GM19452 (cell line): ENCODE measurements around the gene ETV6.

Experiments
- ATAC-seq: cut with Tn5 transposase; IDR thresholded peaks from one replicate; pipeline ENCODE4 v1.9.1; 2021; ENCODE audit not compliant: unreplicated experiment

ETV6 gene

DNA sequence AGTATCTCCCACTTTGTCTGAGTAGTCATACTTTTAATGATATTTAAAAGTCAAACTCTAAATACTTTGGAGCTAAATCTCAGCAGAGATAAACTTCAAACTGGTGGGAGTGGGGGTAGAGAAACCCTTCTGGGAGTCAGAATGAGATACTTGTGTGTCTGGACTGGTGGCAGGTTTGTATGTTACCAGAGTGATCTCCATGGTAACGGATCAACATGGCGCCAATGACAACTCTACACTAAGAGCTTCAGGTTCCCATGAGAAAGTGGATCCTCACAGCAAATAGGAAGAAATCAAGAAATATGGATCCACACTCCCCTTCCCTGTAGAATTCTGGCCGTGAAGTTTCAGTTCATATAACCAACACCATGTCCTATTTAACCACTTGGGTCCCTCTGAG is 121.9 kb downstream of the ETV6 start:
- no peak for ATAC-seq

DNA sequence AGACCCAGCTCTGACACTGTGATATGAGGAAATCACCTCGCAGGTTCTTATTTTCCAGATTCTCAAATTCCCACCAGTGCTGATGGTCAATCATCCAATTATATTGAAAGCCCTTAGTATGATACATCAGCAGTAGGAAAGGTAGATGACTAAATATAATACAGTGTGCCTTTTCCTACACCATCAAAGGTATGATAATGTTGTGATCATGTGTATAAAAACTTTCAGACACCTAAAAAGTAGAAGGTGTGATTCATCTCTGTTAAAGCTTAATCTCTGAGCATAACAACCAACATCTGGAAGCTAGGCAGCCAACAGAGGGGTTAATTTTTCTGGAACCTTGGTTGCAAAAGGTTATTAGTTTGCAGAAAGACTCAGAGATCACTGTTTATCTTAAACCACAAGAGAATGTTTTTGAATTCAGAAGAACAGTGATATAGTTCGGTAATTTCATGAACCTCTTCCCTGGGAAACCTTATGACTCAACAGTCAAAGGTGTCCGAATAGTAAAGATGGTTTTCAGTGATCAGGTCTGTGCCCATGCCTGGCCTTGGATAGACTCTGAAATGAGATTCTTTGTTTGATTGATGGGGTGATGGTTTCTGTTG is 122.5 kb downstream of the ETV6 start:
- no peak for ATAC-seq

DNA sequence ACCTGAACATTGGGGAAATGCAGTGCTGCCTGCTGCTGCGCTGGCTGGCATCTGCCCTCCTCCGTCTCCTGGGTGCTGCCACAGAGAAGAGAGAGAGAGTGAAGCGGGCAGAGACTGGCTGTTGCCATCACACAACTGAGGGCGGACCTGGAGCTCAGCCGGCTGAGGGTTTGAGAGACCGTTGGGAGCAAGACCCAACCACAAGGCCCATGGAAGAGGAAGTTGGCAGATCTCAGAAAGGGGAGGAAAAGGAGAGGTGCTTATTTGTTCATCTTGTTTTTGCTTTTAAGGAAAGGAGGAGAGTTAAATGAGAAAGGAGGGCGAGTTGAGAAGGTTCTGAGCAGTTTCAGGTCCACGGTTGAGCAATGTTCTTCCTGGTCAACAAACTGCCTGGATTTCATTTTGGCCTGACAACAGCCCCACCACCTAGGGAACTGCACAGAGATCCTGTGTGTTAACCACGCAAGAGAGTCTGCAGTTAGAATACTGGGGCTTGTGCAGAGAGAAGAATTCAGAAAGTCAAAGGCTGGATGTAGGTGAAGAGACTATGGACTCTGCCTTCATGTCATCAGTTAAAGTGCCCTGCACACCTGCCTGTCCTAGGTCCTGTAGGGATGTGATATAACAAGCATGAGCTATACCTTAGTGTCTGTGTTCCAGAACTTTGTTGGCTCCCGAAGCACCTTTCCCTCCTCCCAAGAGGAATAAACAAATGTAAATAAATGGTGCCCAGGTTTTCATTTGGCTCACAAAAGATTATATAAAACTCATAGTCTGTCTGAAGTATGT is 124.6 kb downstream of the ETV6 start:
- ATAC-seq: no peak

- ATAC-seq: no peak
Observed at GRCh38 chr12:11774821-11775220, 125.3 kb downstream of the ETV6 start.

DNA sequence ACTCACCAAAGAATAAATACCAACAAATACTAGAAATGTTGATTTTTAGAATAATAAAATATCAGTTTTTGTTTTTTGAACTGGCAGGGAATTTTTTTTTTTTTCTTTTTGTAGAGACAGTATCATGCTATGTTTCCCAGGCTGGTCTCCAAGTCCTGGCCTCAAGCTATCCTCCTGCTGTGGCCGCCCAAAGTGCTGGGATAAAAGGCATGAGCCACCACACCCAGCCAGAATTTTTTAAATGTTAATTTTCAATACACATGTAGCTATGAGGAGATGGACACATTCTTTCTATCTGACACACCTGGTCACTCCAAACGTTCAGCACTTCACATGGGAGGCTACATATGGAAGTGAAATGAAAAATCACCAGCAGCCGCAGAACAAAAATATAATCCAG is 126.8 kb downstream of the ETV6 start:
- no peak for ATAC-seq

GRCh38 chr12:11777451-11777850 is 128.0 kb downstream of the ETV6 start:
- no peak for ATAC-seq

DNA sequence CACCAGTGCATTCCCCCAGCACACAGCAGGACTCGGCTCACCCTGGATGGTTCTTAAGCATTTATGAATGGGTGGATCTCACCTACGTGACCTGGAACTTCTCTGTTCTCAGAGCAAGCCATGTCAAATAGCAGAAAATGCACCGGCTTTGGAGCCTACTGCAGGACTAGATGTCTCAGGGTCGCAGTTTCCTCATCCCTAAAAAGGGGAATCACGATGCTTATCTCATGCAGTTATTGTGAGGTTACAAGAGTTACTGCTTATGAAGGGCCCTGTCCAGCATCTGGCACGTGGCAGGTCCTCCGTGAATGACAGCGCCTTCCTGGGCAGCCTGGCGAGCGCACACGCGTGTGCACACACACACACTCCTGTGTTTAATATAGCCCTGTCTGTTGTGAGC is 128.5 kb downstream of the ETV6 start:
- no peak for ATAC-seq

DNA sequence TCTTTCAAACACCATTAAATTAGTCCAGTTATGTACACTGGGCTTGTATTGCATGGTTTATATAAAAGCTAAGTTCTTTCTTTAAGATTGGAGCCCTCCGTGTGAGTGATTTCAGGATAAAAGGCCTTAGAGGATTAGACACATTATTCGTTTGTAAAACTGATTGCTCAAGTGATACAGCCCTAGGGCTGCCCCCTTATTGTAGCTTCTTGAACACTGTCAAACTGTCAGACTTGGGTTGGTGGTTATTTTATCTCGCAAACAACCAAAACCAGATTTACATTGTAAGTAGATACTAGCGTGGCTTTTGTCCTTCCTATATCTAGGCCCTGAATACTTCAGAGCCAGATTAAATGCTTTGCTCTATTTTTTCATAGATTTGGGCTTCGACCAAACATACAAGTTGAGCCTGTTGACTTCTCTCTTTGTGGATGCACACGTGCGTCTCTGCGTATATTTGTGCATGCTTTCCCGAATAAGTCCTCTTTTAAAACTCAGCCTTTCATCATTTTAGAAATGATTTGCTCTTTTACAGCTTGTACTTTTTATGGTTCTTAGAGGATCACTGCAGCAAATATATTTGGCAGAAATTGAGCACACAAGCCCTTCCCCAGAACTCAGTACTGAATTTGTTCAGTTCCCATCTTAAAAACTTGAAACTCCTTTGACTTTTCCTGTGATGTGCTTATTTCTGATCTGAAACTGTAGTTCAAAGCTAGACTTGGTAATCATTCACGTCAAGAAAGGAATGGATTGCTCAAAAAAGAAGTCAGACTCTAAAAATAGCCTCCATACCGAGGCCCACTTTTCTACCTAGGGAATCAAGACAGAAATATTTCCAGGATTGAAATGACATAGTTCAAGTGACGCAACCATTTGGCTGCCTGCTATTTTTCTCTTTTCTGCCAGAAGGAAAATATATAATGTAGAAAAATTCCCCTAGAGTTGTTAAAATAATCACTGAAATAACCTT is 129.5 kb downstream of the ETV6 start:
- ATAC-seq: no peak

DNA sequence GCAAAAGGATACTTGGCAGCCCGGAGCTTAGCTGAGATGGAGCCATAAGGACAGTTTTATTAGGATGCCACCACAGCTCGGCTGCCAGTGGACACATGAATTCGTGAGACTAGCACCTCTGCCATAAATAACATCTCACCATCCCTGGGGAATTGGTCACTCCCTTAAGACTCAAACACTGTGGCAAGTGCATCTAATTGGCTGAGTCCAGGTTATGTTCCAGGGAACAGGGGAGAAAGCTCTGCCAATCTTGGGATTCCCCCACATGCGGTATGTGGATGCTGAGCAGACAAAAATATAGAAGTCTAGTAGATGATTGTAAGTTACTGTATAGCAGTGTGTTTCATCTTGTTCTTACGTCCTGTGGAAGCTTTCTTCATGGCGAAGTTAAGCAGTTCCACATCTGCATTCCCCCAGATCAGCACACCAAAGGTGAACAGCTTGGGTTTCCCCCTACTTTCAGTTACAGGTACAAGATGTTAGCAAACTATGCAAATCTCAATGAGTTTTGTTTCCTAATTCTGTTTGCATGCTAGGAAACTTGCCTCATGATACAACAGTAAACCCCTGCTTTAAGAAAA is 131.1 kb downstream of the ETV6 start:
- peak; percentile 80 for ATAC-seq

DNA sequence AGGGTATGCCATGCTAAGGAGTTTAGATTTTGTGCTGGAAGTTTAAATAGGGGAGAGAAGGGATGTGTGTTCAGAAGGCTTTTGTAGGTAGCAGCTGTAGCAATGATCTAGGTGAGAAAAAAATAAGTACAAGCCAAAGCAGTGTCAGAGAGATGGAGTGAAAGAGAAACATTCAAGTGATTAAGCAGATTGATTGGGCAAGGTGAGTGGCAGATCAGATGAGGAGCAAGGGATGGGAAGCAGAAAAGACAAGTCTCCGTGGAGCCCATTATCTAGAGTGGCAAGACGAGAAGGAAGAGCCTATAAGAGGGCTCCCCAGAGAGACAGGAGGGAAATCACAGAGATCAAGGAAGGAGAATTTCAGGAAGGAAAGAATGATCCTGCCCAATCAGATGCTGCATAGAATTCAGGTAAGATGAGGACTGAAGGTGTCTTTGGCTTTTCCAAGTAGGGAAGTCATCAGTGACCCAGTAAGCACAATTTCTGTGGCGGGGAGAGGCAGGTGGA is 133.5 kb downstream of the ETV6 start:
- no peak for ATAC-seq

- ATAC-seq: no peak
Observed at GRCh38 chr12:11785712-11786111, 136.2 kb downstream of the ETV6 start.

GRCh38 chr12:11786638-11787365 is 137.3 kb downstream of the ETV6 start:
- no peak for ATAC-seq

GRCh38 chr12:11787437-11787836 is 138.0 kb downstream of the ETV6 start:
- no peak for ATAC-seq

GRCh38 chr12:11787933-11788849 is 138.7 kb downstream of the ETV6 start:
- ATAC-seq: no peak

GRCh38 chr12:11793921-11794710 is 144.6 kb downstream of the ETV6 start:
- no peak for ATAC-seq

GRCh38 chr12:11794751-11795150 is 145.3 kb downstream of the ETV6 start:
- no peak for ATAC-seq

DNA sequence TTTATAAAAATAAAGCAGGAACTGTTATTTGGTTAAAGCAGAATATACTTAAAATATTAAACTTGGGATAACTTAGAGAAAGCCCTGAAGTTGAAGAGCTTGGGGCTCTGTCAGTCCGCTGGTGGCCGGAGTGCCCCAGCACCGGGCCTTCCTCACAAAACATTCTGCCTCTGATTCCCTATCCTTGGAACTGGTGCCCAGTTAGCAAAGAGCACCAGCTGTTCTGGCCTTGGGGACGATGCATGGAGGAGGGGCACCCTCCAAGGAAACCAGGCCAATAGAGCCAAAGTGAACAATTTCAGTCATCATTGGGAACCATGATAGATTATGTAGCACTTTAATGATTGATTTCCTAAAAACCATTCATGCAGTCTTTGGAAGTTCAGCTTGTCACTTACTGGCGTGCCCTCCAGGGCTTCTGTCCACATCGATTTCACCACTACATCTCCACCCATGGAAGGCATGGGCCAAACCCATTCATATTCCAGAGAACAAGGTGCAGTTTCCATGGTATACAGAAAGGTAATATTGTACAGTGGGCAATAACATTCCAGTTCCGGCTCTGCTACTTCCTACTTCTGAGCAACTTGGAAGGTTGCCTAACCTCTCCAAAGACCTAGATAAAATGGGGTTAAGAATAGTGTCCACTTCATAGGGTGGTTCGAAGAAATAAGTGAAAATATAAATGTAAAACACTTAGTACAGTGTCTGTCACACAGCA is 145.9 kb downstream of the ETV6 start:
- ATAC-seq: no peak

DNA sequence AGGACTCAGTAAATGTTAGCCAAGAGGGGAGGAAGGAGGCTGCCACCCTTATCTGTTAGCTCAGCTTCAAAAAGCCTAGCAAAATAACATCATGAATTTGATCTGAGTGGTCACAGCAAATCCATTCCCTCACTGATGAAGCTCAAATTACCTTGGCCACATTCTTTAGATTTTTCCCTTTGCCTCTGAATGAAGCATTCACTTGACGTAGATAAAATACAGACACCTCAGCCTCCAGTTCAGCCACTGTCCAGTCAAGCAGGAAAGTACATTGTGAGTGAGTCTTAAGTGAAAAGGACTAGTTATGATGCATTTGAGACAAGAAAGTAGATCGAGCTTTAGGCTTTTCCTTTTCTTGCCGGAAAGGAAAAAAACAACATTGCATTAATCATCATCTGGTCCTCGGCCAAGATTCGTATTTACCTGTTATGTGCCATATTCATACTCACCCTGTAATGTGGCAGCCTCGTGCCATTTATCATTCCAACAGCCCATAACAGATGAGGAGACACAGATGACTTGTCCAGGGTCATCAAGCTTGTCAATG is 146.5 kb downstream of the ETV6 start:
- ATAC-seq: no peak
